Esophagus muscularis mucosa (tissue), 4 donors: ENCODE data around the gene OTC. TPM values are rescaled to one million over a fixed set of nuclear protein-coding genes. Genes with fewer than 3 reads are reported as not detected.
A peak's percentile ranks its signal among the peaks of the same experiment; 100 is the strongest.

Source experiments
- DNase-seq: peaks from one replicate; pipeline ENCODE4 v3.0.0-alpha.2; 2017; ENCODE audit errors: extremely low spot score
- H3K27ac ChIP-seq, 4 donors: fragments of 200-600 bp; sonication (generic); replicated peaks in 1 of 4; 1 replicate in 3 of 4; 2 replicates in 1 of 4; pipeline ENCODE4 v1.5.1; 2016 to 2019; ENCODE audit warnings: mild to moderate bottlenecking in 1 of 4
- H3K27me3 ChIP-seq, 4 donors: fragments of 200-600 bp; sonication (generic); one replicate each; pipeline versions ENCODE4 v1.5.1 to v1.6.0; 2016 to 2019
- H3K36me3 ChIP-seq, 4 donors: fragments of 200-600 bp; sonication (generic); one replicate each; pipeline ENCODE4 v1.5.1; 2016 to 2019
- H3K4me1 ChIP-seq, 4 donors: fragments of 200-600 bp; sonication (generic); one replicate each; pipeline ENCODE4 v1.5.1; 2016 to 2019
- H3K4me3 ChIP-seq, 4 donors: fragments of 200-600 bp; sonication (generic); 1 replicate in 2 of 4; 2 replicates in 2 of 4; pipeline ENCODE4 v1.5.1; 2016 to 2019; ENCODE audit warnings: mild to moderate bottlenecking in 4 of 4, moderate library complexity in 1 of 4
- H3K9me3 ChIP-seq, 4 donors: fragments of 200-600 bp; sonication (generic); 1 replicate in 3 of 4; 2 replicates in 1 of 4; pipeline ENCODE4 v1.5.1; 2016 to 2019
- CTCF ChIP-seq, 3 experiments: fragments of 200-600 bp in 2 of 3; fragments of 450-650 bp in 1 of 3; sonication (generic) in 2 of 3; IDR thresholded peaks; one replicate each; pipeline ENCODE4 v1.5.1; 2017 to 2019; ENCODE audit warnings: antibody characterized with exemption in 3 of 3, mild to moderate bottlenecking in 2 of 3, moderate library complexity in 1 of 3
- EP300 ChIP-seq: sonication (generic); formaldehyde crosslinking; IDR thresholded peaks from one replicate; pipeline ENCODE4 v1.6.1; 2017; ENCODE audit warnings: antibody characterized with exemption
- POLR2A ChIP-seq: fragments of 450-650 bp; IDR thresholded peaks from one replicate; pipeline ENCODE4 v1.6.1; 2017; ENCODE audit warnings: antibody characterized with exemption, moderate library complexity, mild to moderate bottlenecking, low read depth
- POLR2AphosphoS5 ChIP-seq, 2 donors: sonication (generic); formaldehyde crosslinking; IDR thresholded peaks; one replicate each; pipeline ENCODE4 v1.6.1; 2017; ENCODE audit warnings: antibody characterized with exemption in 2 of 2
- WGBS: methylation state at CpG from one replicate; pipeline ENCODE4 v1.1.5; 2018; 5-methylcytosine and 5-hydroxymethylcytosine counted together
- intact Hi-C: fragments of 100-400 bp; cut with DNase I; formaldehyde crosslinking; loops from one replicate; pipeline ENCODE4 v1.15.1; 2023
- total RNA-seq, 4 donors: library from RNA; depleted of rRNA; stranded (reverse); fragments of >200 nt; gene quantifications; one replicate each; pipeline versions ENCODE4 v1.1.0 to v1.2.1, GENCODE V29; 2016

OTC gene
- total RNA-seq, 4 donors from 2014 or later: 0.23 to 0.42 (median 0.33) TPM; not detected in 1

- intact Hi-C loops: loop anchor here (10.0 kb wide), 1 partner anchor 401 kb away; no protein-coding TSS in a partner anchor
- peak overlapping the region; percentile 65 to 76 (median 72) for H3K4me3 ChIP-seq
- 62% methylated on average over 3 of the region's 3 CpGs for WGBS
- no peaks in the 10 kb centered on the region for H3K27me3 ChIP-seq
- TF ChIP-seq POLR2AphosphoS5 (IDR thresholded peaks at IDR 0.05): no peak
- no peak for TF ChIP-seq CTCF (IDR thresholded peaks at IDR 0.05)
- no peak for TF ChIP-seq POLR2A
- no peak for TF ChIP-seq EP300
- no peak for DNase-seq
- H3K36me3 ChIP-seq: peaks cover 0 to 3% (median 0%) of the 10 kb centered on the region in 4 donors
- H3K27ac ChIP-seq: peak overlapping the region; percentile 83 to 91 (median 88)
- H3K4me1 ChIP-seq: peaks cover 4 to 9% (median 7%) of the 10 kb centered on the region in 4 donors
- H3K9me3 ChIP-seq: no peaks in the 10 kb centered on the region
These were observed 26.3 kb upstream of the OTC start for GRCh38 chrX:38326086-38326485.

GRCh38 chrX:38327007-38327774 lies 25.2 kb upstream of the OTC start, which contains the start of gene RPGR:
Gene RPGR (minus strand): TSS chrX:38327509. CDS start chrX:38327367, 142 bp downstream.
- H3K27ac ChIP-seq: peak within 1 kb of the TSS; percentile 83 to 91 (median 88)
- peak; percentile 94 for DNase-seq
- H3K4me3 ChIP-seq: peak within 1 kb of the TSS; percentile 65 to 76 (median 72)
- intact Hi-C loops: loop anchor here (10.0 kb wide), 1 partner anchor 402 kb away; no protein-coding TSS in a partner anchor
- 19% methylated on average over 12 of the region's 67 CpGs for WGBS
- H3K4me1 ChIP-seq: peaks cover 4 to 9% (median 7%) of the 10 kb centered on the region in 4 donors
- TF ChIP-seq POLR2A: no peak
- TF ChIP-seq POLR2AphosphoS5 (IDR thresholded peaks at IDR 0.05): peak; percentile 82 to 83
- peak; percentile 73 to 80 (median 79) for TF ChIP-seq CTCF (IDR thresholded peaks at IDR 0.05)
- no peak for TF ChIP-seq EP300
- no peaks in the 10 kb centered on the region for H3K9me3 ChIP-seq
- H3K36me3 ChIP-seq: no peaks in the 10 kb centered on the region
- no peaks in the 10 kb centered on the region for H3K27me3 ChIP-seq

GRCh38 chrX:38327775-38328081 lies 24.7 kb upstream of the OTC start:
- Histone ChIP-seq H3K4me1 (peaks cover 4 to 9% (median 7%) of the 10 kb centered on the region in 4 donors), H3K27ac (peak overlapping the region; percentile 83 to 91 (median 88)), H3K36me3 (no peaks in the 10 kb centered on the region), H3K27me3 (no peaks in the 10 kb centered on the region), H3K9me3 (no peaks in the 10 kb centered on the region), H3K4me3 (peak overlapping the region; percentile 65 to 76 (median 72))
- intact Hi-C loops: loop anchor here (10.0 kb wide), 1 partner anchor 403 kb away; no protein-coding TSS in a partner anchor
- DNase-seq: no peak
- WGBS: 27% methylated on average over 4 of the region's 4 CpGs
- no peak for TF ChIP-seq POLR2AphosphoS5 (IDR thresholded peaks at IDR 0.05)
- no peak for TF ChIP-seq EP300
- TF ChIP-seq CTCF (IDR thresholded peaks at IDR 0.05): no peak
- TF ChIP-seq POLR2A: no peak

- Histone ChIP-seq H3K9me3 (no peaks in the 10 kb centered on the region), H3K27ac (no peak overlapping the region), H3K4me3 (no peak overlapping the region), H3K4me1 (peaks cover 0 to 5% (median 2%) of the 10 kb centered on the region in 4 donors), H3K36me3 (no peaks in the 10 kb centered on the region), H3K27me3 (no peaks in the 10 kb centered on the region)
- intact Hi-C loops: no loop called here
- TF ChIP-seq CTCF (IDR thresholded peaks at IDR 0.05) (no peak), EP300 (no peak), POLR2AphosphoS5 (IDR thresholded peaks at IDR 0.05) (no peak), POLR2A (no peak)
- no peak for DNase-seq
These were observed 19.9 kb upstream of the OTC start for GRCh38 chrX:38332505-38332904.
